Astrocyte (in vitro differentiated cells and primary cell): ENCODE measurements around the gene KCNMA1. TPM values are rescaled to one million over a fixed set of nuclear protein-coding genes. Genes with fewer than 3 reads are reported as not detected.

Source experiments
- DNase-seq: peaks from one replicate; pipeline ENCODE4 v3.0.0-alpha.2; 2010; ENCODE audit warnings: low read depth
- FAIRE-seq: peaks from 2 replicates; lab custom pipeline; 2011; peaks lifted over from hg19 to GRCh38; lab: Jason Lieb, UNC
- H2AFZ ChIP-seq: 2 replicates; pipeline ENCODE4 v1.6.0; 2012; ENCODE audit warnings: low read depth, low read length, inconsistent platforms
- H3K27ac ChIP-seq: 2 replicates; pipeline ENCODE4 v1.5.1; 2011; ENCODE audit warnings: low read depth, low read length, inconsistent platforms
- H3K27me3 ChIP-seq: 2 replicates; pipeline ENCODE4 v1.6.0; 2011; ENCODE audit warnings: low read length, inconsistent platforms; ENCODE audit not compliant: insufficient read depth
- H3K36me3 ChIP-seq: 2 replicates; pipeline ENCODE4 v1.5.1; 2011; ENCODE audit warnings: low read length, inconsistent platforms; ENCODE audit not compliant: insufficient read depth
- H3K4me1 ChIP-seq: 2 replicates; pipeline ENCODE4 v1.5.1; 2011; ENCODE audit warnings: low read length, inconsistent platforms; ENCODE audit not compliant: insufficient read depth
- H3K4me2 ChIP-seq: 2 replicates; pipeline ENCODE4 v1.6.0; 2012; ENCODE audit warnings: low read length, inconsistent platforms
- H3K4me3 ChIP-seq: 2 replicates; pipeline ENCODE4 v1.5.1; 2011; ENCODE audit warnings: low read depth, mild to moderate bottlenecking, low read length, inconsistent platforms; ENCODE audit not compliant: insufficient read depth
- H3K79me2 ChIP-seq: 2 replicates; pipeline ENCODE4 v1.6.0; 2012; ENCODE audit warnings: mild to moderate bottlenecking, low read length, inconsistent platforms; ENCODE audit not compliant: insufficient read depth
- H3K9ac ChIP-seq: 2 replicates; pipeline ENCODE4 v1.6.0; 2012; ENCODE audit warnings: mild to moderate bottlenecking, low read length, inconsistent platforms
- H3K9me3 ChIP-seq: 2 replicates; pipeline ENCODE4 v1.5.1; 2012; ENCODE audit warnings: low read depth, mild to moderate bottlenecking, low read length, inconsistent platforms; ENCODE audit not compliant: insufficient read depth
- H4K20me1 ChIP-seq: 2 replicates; pipeline ENCODE4 v1.6.0; 2012; ENCODE audit warnings: low read length, inconsistent platforms; ENCODE audit not compliant: insufficient read depth
- H3K27ac Mint-ChIP-seq: one replicate; pipeline ENCODE4 v1.8.0; 2021; ENCODE audit warnings: mild to moderate bottlenecking, mixed read lengths; ENCODE audit not compliant: unreplicated experiment
- H3K27me3 Mint-ChIP-seq: one replicate; pipeline ENCODE4 v1.8.0; 2021; ENCODE audit warnings: low read depth, mixed read lengths; ENCODE audit not compliant: unreplicated experiment
- H3K36me3 Mint-ChIP-seq: one replicate; pipeline ENCODE4 v1.8.0; 2021; ENCODE audit warnings: low read depth, mixed read lengths; ENCODE audit not compliant: unreplicated experiment
- H3K4me1 Mint-ChIP-seq: one replicate; pipeline ENCODE4 v1.8.0; 2021; ENCODE audit warnings: low read depth, mixed read lengths; ENCODE audit not compliant: unreplicated experiment
- H3K4me3 Mint-ChIP-seq: one replicate; pipeline ENCODE4 v1.8.0; 2021; ENCODE audit warnings: mild to moderate bottlenecking, moderate library complexity, mixed read lengths; ENCODE audit not compliant: unreplicated experiment
- H3K9me3 Mint-ChIP-seq: one replicate; pipeline ENCODE4 v1.8.0; 2021; ENCODE audit warnings: mild to moderate bottlenecking, mixed read lengths; ENCODE audit not compliant: unreplicated experiment
- CTCF ChIP-seq: IDR thresholded peaks from 2 replicates; pipeline ENCODE4 v1.5.1; 2011; ENCODE audit warnings: low read depth, mild to moderate bottlenecking, inconsistent platforms, low read length, moderate library complexity; ENCODE audit not compliant: insufficient read depth
- EZH2 ChIP-seq: IDR thresholded peaks from 2 replicates; pipeline ENCODE4 v1.6.1; 2012; ENCODE audit warnings: mild to moderate bottlenecking, low read length, inconsistent platforms; ENCODE audit not compliant: insufficient read depth
- total RNA-seq: library from RNA; stranded (reverse); gene quantifications from 2 replicates; pipeline ENCODE4 v1.2.1, GENCODE V29; 2021

KCNMA1 gene
- total RNA-seq, 1 donor from 2014 or later = 45.8 TPM

DNA sequence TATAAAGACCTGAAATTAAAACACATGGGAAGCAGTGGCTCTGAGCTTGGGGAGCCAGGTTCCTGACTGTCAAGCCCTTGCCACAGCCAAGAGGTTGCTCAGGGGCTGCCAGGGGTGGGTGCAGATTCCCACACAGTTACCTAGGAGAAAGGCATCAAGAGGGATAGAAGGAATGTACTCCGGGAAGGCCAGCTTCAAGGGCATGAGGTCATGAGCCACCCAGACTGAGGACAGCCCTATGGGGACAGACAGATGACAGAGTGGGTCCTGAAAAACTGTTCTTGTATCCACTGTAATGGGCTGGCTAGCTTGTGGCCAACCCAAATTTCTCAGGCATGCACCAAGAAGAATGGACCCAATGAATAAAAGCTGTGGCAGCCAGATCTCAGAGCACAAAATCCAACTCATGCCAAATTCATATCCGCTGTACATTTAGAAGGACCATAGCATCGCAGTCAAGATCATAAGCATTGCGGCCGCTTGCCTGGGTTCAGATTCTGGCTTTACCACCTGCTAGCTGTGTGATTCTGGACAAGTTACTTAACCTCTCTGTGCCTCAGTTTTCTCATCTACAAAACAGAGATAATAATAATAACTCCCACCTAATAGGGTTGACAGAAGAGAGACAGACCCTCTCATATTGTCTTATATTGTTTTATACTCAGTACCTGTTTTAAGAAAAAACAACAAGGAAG lies 44.9 kb upstream of the KCNMA1 start:
- no peak overlapping the region for H3K4me3 ChIP-seq
- no peaks in the 10 kb centered on the region for H3K36me3 ChIP-seq
- H3K9ac ChIP-seq = no peak overlapping the region
- Mint-ChIP-seq H3K27me3 (peaks cover 32% of the 10 kb centered on the region), H3K27ac (no peak overlapping the region), H3K4me1 (peaks cover 11% of the 10 kb centered on the region), H3K9me3 (peaks cover 5% of the 10 kb centered on the region), H3K36me3 (peaks cover 2% of the 10 kb centered on the region), H3K4me3 (no peak overlapping the region)
- H3K79me2 ChIP-seq = no peaks in the 10 kb centered on the region
- H3K4me1 ChIP-seq = no peaks in the 10 kb centered on the region
- H2AFZ ChIP-seq = no peak overlapping the region
- H3K27me3 ChIP-seq = peaks cover 4% of the 10 kb centered on the region
- H3K27ac ChIP-seq = no peak overlapping the region
- TF ChIP-seq CTCF (no peak), EZH2 (no peak)
- no peak for FAIRE-seq
- H3K9me3 ChIP-seq = no peaks in the 10 kb centered on the region
- no peak for DNase-seq
- H4K20me1 ChIP-seq = no peaks in the 10 kb centered on the region
- H3K4me2 ChIP-seq = no peak overlapping the region

- Histone ChIP-seq H3K27ac (no peak overlapping the region), H4K20me1 (no peaks in the 10 kb centered on the region), H3K9ac (no peak overlapping the region), H3K4me1 (no peaks in the 10 kb centered on the region), H3K27me3 (peaks cover 4% of the 10 kb centered on the region), H3K4me3 (no peak overlapping the region), H3K36me3 (no peaks in the 10 kb centered on the region), H3K4me2 (no peak overlapping the region), H3K79me2 (no peaks in the 10 kb centered on the region), H2AFZ (no peak overlapping the region), H3K9me3 (no peaks in the 10 kb centered on the region)
- peaks cover 8% of the 10 kb centered on the region for H3K4me1 Mint-ChIP-seq
- H3K4me3 Mint-ChIP-seq = no peak overlapping the region
- H3K27ac Mint-ChIP-seq = no peak overlapping the region
- peaks cover 2% of the 10 kb centered on the region for H3K36me3 Mint-ChIP-seq
- FAIRE-seq (no peak), DNase-seq (no peak)
- peaks cover 25% of the 10 kb centered on the region for H3K27me3 Mint-ChIP-seq
- peaks cover 5% of the 10 kb centered on the region for H3K9me3 Mint-ChIP-seq
- TF ChIP-seq CTCF (no peak), EZH2 (no peak)
Observed at GRCh38 chr10:77681839-77682238, 44.2 kb upstream of the KCNMA1 start.

- Histone ChIP-seq H3K9me3 (no peaks in the 10 kb centered on the region), H3K27ac (no peak overlapping the region), H3K27me3 (peaks cover 3% of the 10 kb centered on the region), H3K4me2 (no peak overlapping the region), H4K20me1 (no peaks in the 10 kb centered on the region), H3K9ac (no peak overlapping the region), H2AFZ (no peak overlapping the region), H3K79me2 (no peaks in the 10 kb centered on the region), H3K4me1 (no peaks in the 10 kb centered on the region), H3K36me3 (no peaks in the 10 kb centered on the region), H3K4me3 (no peak overlapping the region)
- Mint-ChIP-seq H3K4me3 (no peak overlapping the region), H3K4me1 (peaks cover 6% of the 10 kb centered on the region), H3K36me3 (peaks cover 2% of the 10 kb centered on the region), H3K9me3 (peaks cover 5% of the 10 kb centered on the region), H3K27me3 (peaks cover 20% of the 10 kb centered on the region), H3K27ac (no peak overlapping the region)
- DNase-seq (no peak), FAIRE-seq (no peak)
- TF ChIP-seq CTCF (no peak), EZH2 (no peak)
Observed at GRCh38 chr10:77680811-77681210, 43.2 kb upstream of the KCNMA1 start.
